ENCODE results near the gene ATG4D.
A peak's percentile ranks its signal among the peaks of the same experiment; 100 is the strongest.
"Not testable (repeated sequence)": the region's sequence is repeated elsewhere in the genome, so short reads cannot be mapped to it uniquely, and the experiment has no call there.

Gene ATG4D

GRCh38 chr19:10552510-10553053 is 8.9 kb downstream of the ATG4D start:
- no peak for DNase-seq (ENCODE audit: low spot score)

- no peak for DNase-seq (ENCODE audit: low spot score)
Observed at GRCh38 chr19:10553087-10553667, 9.5 kb downstream of the ATG4D start.

GRCh38 chr19:10553943-10554381 is 10.3 kb downstream of the ATG4D start:
- no peak for DNase-seq (ENCODE audit: low spot score)

DNA sequence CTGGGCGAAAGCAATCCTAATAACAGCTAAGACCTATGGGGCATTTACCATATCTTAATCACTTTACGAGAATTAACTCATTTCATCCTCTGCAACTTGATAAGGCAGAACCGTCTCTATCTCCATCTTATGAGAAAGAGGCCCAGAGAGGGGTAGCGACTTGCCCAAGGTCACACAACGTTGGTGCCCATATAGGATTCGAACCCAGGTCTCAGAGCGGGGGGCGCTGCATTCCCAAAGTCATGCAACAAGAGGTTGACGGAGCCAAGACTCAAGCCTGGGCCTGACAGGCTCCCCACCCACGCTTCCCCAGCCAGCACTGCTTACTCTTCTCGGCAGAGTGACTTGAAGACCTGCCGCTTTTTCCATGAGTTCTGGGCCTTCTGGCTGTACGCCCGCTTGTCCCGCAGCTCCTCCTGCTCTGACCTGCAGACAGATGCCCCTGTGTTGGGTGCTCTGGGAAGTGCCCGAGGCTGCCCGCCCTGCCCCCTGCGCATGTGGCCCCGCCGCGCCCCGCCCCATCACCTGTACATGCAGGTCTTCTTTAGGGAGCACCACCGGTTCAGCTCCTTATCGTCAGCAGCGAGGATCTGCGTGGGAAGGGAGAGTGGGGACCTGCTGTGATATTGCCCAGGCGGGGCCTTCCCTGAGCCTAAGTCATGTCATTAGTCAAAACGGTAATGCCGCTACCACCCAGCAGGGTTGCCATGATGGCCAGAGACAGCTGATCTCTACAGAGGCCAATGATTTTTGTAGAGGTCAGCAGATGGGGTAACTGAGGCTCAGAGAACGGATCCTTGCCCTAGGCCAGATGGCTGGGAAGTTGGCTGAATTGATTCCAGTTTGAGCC is 11.3 kb downstream of the ATG4D start:
- DNase-seq (ENCODE audit: low spot score) = no peak

GRCh38 chr19:10555610-10555973 is 11.9 kb downstream of the ATG4D start:
- DNase-seq (ENCODE audit: low spot score) = no peak

- no peak for DNase-seq (ENCODE audit: low spot score)
Observed at GRCh38 chr19:10557603-10558197, 14.0 kb downstream of the ATG4D start.

GRCh38 chr19:10560154-10560553 is 16.4 kb downstream of the ATG4D start:
- no peak for DNase-seq (ENCODE audit: low spot score)

GRCh38 chr19:10562609-10563008 is 18.9 kb downstream of the ATG4D start:
- DNase-seq (ENCODE audit: low spot score) = no peak

DNA sequence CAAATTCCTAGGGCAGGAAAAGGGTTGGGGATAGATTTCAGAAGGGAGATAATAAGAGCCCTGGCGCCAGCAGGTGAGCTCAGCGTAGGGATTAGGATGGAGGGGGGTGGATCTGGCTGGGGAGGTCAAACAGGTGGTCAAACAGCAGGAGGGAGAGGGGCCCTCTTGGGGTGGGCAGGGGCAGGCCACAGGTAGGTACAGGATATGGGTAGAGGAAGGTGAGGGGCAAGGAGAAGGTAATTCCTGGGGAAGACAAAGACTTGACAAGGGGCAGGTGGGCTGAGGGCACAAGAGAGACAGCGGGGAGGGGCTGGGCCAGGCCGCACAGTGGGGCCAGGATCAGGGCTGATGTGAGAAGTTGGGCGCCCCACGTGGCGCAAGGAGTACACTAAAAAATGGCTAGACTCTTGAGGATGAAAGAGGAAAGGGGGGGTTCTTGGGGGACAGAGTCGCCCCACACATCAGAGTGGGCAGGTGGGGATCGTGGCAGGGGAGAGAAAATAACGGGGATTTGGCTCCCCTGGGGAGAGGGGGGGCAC is 21.4 kb downstream of the ATG4D start:
- no peak for DNase-seq (ENCODE audit: low spot score)

GRCh38 chr19:10565567-10566407 is 22.1 kb downstream of the ATG4D start, which contains the start of gene KRI1:
KRI1 (minus strand) TSS chr19:10566010; CDS start chr19:10565999, 11 bp downstream.
- DNase-seq (ENCODE audit: low spot score) = peak; percentile 100

DNA sequence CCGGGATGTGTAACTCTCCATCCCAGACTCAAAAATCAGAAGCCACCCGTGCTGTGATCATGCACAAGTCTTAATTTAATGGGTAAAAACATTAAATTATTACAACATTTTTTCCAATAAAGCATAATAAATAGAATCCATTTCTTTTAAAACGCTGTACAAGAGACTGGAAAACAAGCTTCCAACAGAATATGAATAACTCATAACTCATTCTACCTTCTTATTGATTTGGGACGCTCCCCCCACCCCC is 22.6 kb downstream of the ATG4D start:
- DNase-seq (ENCODE audit: low spot score) = no peak

DNA sequence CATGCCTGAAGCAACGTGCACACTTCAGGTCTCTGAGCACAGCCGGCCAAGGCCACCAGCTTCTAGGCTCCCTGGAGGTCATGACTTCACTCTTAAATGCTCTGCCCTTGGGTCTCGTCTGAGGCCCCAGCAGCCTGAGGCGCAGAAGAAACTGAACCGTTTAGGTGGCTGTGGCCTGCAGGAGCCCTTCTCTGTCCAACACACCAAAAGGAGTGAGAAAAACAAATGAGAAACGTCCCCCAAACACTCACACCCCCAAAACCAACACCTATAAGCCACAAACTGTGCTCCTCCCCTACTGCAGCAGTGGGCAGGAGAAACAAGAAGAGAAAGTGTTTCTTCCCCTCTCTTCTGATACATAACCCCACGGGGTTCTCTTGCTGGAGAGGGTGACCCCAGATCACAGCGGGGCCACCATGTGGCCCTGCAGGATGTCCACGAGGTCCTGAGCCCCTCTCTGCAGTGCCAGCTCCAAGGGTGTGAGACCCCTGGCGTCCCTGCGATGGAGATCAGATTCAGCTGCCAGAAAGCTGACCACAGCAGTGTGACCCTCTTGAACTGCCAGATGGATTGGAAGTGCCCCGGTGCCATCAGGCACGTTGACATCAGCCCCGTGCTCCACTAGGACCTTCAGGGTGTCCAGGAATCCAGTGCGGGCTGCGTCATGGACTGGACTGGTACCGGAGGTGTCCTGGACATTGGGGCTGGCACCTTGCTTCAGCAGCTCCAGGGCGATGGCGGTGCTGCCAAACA is 23.1 kb downstream of the ATG4D start:
- DNase-seq (ENCODE audit: low spot score) = no peak

GRCh38 chr19:10567656-10568055 is 24.0 kb downstream of the ATG4D start:
- no peak for DNase-seq (ENCODE audit: low spot score)

DNA sequence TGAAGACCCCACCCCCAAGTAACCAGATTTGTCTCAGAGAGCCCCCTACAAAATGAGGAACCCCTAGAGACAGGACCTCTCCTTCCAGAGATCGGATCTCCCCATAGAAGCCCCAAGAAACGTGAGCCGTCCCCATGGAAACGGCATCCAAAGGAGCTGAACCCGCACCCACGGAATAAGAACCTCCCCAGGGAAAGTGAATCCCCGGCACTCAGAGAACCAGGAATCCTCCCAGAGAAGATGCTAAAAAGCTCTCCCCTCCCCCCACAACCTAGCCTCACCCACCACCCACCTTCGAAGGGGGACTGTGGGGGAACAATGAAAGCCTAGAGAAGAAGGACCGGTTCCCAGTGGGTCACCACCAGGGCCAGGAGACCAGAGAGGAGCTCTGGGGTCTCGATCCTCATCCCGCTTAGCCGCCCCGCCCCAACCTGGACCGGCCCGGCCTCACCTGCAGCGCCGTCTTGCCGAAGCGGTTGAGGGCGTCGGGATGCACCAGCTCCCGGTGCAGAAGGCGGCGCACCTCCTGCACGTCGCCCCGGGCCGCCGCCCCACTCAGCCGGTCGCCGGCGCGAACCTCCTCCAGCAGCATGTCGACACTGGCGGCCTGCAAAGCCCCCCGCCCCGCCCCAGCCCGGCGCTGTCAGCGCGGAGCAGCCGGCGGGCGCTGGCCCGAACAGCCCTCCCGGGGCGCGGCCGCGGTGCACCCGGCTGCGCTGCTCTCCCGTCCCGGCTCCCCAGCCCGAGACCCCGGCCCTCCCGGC is 24.5 kb downstream of the ATG4D start:
- DNase-seq (ENCODE audit: low spot score) = no peak

GRCh38 chr19:10568826-10569651 is 25.3 kb downstream of the ATG4D start, which contains the start of gene CDKN2D:
CDKN2D (minus strand) TSS chr19:10568979; CDS start chr19:10568653, 326 bp downstream.
- DNase-seq (ENCODE audit: low spot score) = peak; percentile 92

GRCh38 chr19:10573793-10574192 is 30.1 kb downstream of the ATG4D start:
- not testable (repeated sequence) for DNase-seq (ENCODE audit: low spot score)

GRCh38 chr19:10574462-10574861 is 30.8 kb downstream of the ATG4D start:
- DNase-seq (ENCODE audit: low spot score) = no peak

DNA sequence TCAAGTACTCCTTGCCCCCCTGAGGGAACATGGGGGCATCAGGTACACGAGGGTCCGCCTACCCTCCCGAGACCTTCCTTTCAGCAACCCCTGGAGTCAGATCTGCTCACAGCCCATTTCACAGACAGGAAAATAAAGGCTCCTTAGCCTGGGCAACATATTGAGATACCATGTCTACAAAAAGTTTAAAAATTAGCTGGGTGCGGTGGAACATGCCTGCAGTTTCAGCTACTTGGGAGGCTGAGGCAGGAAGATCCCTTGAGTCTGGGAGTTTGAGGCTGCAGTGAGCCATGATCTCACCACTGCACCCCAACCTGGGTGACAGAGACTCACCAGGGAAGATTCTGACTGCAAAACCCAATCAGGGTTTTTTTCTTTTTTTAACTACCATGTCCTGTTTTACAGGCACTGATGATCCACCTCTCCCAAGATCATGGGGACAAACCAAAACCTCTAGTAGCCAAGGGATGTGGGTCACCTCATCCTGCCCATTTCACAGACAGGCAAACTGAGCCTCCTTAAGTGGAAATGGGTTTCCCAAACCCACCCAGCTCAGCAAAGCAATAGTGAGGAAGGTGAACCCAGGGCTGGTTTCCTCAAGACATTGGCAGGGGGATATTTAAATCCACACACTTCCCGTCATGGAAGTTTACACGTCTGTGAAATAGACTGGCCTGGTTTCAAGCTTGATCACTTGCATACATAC is 31.5 kb downstream of the ATG4D start:
- no peak for DNase-seq (ENCODE audit: low spot score)

- no peak for DNase-seq (ENCODE audit: low spot score)
Observed at GRCh38 chr19:10577951-10578350, 34.2 kb downstream of the ATG4D start.
